Airway epithelial cell (primary cell): ENCODE measurements around the gene PRKCA. TPM values are rescaled to one million over a fixed set of nuclear protein-coding genes. Genes with fewer than 3 reads are reported as not detected.

Experiments
- total RNA-seq: library from RNA; depleted of rRNA; stranded (reverse); fragments of >200 nt; gene quantifications from 2 replicates; pipeline ENCODE4 v1.2.3, GENCODE V29; 2015

Gene PRKCA
- total RNA-seq: 4.3 and 9.6 TPM in 2 replicates

GRCh38 chr17:66301864-66302741 lies at the start of gene PRKCA:
PRKCA (plus strand) TSS chr17:66302613.

DNA sequence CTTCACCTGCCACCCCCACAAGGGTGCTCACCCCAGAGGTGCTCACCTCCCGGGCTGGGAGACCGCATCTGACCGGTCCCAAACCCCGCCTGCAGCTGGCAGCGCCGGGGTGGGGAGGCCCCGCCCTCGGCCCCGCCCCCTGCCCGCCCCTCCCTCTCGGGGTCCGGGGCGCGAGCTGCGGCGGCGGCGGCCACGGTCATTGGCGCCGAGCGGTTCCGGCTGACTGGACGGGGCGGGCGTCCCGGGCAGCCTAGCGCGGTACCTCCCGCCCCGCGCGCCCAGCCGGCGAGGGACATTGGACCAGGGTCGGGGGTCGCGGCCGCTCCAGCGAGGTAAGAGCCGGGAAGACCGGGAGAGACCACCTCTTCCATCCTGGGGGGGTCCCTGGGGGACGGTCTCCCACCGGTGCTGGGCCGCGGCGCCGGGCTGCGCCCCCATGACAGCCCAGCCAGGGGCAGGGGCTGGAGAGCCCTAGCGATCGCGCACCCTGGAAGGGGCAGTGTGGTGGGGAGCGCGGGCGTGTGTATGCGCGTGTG lies 532.6 kb downstream of the PRKCA start, which contains the start of gene CACNG5:
Gene CACNG5, plus strand, starts transcription at position 199 of the 536 bp plus-strand sequence. CDS start 42,216 bp downstream, outside the sequence.

Other genes with a start within 250 kb of the PRKCA start
- 2.4 and 3.6 TPM in 2 replicates for gene CEP112, start 110.5 kb upstream of the PRKCA start, total RNA-seq
- not detected in 2 replicates for gene APOH, start 73.2 kb upstream of the PRKCA start, total RNA-seq